GM12872 (cell line): ENCODE measurements around the gene TBCCD1.
A peak's percentile ranks its signal among the peaks of the same experiment; 100 is the strongest.

Source experiments
- TF ChIP-seq, protein P1 (sequence below): IDR thresholded peaks from 3 replicates; pipeline ENCODE4 v1.5.1; 2011; ENCODE audit warnings: low read depth, mild to moderate bottlenecking, low read length, moderate library complexity; ENCODE audit not compliant: insufficient read depth

TBCCD1 gene

DNA sequence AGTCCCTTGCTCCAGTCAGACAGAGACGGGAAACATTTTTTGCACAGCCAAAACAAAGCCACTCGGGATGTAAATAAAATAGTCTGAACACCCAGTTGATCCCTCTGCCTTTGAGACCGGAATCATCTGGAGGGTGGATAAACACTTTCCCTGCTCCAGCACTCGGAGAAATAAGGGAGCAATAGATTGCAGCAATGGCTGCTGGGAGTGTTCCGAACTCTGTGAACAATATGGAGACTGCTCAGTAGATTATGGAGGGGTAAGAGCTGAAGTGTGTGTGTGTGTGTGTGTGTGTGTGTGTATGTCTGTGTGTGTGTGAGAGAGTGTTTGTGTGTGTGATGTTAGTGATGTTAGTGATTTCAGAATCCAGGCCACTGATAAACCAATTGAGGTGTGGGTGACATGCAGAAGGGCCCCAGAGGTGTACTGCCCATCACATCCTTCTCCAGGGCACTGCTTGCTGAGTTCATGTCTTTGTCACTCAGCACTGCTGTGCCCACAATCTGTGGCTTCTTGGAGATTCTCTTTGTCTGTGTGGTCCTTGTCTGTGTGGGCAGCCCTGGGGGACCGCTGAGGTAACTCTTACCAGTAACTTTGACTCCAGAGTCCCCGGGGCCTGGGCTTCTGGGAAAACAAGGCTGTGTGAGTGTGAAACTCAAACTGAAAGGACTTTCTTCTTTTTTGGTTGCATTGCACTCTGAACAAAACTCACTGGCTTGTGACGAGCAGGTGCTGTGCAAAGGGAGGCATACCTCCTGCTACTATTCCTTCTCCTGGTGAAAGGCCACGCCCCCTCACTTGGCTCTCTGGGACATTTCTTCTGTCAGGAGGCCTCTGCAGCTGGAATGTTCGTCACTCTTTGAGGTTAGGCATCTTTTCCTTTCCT, 45.9 kb downstream of the TBCCD1 start:
- TF ChIP-seq, protein P1, sequence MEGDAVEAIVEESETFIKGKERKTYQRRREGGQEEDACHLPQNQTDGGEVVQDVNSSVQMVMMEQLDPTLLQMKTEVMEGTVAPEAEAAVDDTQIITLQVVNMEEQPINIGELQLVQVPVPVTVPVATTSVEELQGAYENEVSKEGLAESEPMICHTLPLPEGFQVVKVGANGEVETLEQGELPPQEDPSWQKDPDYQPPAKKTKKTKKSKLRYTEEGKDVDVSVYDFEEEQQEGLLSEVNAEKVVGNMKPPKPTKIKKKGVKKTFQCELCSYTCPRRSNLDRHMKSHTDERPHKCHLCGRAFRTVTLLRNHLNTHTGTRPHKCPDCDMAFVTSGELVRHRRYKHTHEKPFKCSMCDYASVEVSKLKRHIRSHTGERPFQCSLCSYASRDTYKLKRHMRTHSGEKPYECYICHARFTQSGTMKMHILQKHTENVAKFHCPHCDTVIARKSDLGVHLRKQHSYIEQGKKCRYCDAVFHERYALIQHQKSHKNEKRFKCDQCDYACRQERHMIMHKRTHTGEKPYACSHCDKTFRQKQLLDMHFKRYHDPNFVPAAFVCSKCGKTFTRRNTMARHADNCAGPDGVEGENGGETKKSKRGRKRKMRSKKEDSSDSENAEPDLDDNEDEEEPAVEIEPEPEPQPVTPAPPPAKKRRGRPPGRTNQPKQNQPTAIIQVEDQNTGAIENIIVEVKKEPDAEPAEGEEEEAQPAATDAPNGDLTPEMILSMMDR: no peak

- TF ChIP-seq, protein P1: no peak
Measured at GRCh38 chr3:186520431-186520830, 46.7 kb downstream of the TBCCD1 start.

DNA sequence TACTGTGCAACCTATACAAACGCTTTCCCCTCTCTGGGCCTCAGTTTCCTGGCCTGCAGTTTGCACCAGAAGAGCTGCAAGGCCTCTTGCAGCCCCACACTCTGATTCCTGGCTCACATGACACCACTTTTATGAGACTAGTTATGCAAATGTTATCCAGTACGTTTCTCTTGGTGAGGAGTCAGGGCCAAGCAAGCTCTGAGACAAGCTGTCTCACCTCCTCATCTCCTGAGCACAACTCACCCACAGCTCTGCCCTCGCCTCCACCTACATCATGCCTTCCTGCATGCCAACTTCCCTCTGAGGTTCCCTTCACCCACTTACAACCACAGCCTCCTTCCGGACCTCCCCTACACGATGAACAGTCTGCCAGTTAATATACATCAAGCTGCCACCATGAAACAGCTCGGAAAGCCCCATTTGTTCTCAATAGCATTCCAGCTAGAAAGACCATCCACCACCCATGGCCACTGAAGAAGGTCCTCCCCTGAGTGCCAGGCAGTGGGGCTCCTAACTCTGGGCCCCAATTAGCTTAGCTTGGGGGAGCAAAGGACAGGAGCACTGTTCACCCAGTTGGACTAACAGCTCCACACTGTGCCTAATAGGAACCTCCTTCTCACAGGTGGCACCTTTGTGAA, 48.0 kb downstream of the TBCCD1 start:
- TF ChIP-seq, protein P1: no peak

GRCh38 chr3:186517218-186517617, 49.9 kb downstream of the TBCCD1 start:
- TF ChIP-seq, protein P1: no peak

DNA sequence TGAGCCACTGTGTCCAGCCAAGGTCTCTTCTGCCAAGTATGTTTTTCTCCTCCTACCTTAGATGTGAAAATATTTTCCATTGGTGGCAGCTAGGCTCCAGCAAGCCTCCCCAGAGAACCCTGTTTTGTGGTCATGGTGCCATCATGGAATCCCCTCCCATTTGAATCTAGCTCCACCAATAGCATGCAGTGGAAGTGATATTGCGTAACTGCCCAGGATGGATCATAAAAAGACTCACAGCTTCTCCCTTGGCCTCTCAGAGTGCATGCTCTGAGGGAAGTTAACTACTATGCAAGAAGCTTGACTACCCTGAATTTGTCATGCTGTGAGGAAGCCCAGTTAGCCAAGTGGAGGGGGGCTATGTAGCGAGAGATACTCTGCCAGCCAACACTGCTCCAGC, 50.5 kb downstream of the TBCCD1 start:
- TF ChIP-seq, protein P1: no peak

DNA sequence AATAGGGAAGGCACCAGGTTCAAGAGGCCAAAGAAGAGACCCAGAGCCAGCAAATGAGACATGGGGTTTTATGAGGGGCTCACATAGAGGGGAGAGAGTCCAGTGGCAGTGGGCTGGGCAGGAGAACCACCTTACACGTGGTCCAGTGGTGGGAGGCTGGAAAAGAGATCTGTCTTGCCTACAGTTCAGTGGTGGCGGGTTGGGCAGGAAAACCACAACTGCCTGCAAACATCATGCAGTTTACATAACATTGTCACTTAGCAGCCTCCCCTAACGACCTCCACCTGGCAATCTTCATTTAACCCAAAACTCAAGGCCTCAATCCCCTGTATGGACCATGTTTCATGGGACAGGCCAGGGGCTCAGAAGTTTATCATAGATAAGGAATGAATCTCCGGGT, 52.0 kb downstream of the TBCCD1 start:
- TF ChIP-seq, protein P1: no peak

DNA sequence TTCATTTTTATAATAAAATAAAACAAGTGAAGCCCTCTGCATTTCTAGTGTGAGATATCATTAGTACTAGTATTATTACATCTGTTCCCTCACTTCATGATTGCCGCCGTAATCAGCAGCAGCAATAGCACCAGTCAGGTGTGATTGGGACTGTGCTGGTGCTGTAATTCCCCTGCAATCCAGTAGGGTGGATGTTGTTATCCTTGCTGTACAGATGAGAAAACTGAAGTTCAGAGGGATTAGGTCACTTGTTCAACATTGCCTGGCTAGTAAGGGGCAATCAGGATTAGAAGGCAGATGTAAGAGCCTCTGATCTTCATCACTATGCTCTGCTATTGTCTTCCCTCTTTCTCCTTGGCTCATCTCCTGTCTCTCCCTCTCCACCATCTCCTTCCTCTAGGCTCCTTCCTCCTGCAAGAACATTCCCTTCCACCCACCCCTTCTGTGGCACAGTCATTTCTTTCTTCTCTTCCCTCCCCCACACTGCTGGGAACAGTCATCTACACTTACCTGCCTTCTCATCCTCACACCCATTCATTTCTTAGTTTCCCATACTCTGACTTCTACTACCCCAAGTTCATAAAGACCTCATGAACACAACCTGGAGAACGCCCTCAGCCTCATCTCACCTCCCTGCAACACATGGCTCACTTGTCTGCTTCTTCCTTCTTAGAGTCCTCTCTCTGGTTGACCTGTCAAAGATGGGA, 52.7 kb downstream of the TBCCD1 start:
- TF ChIP-seq, protein P1: peak; percentile 70; the same call in 2 of the 3 replicates
